ENCODE data around the gene ARHGAP18.
"Not testable (repeated sequence)": the region's sequence is repeated elsewhere in the genome, so short reads cannot be mapped to it uniquely, and the experiment has no call there.

Gene ARHGAP18

GRCh38 chr6:129583866-129584265, 126.1 kb downstream of the ARHGAP18 start:
- Mint-ChIP-seq H3K27me3 (no peaks in the 10 kb centered on the region), H3K27ac (ENCODE audit: low read depth) (no peak overlapping the region), H3K4me3 (no peak overlapping the region), H3K9me3 (no peaks in the 10 kb centered on the region), H3K36me3 (ENCODE audit: insufficient read depth) (peaks cover 12% of the 10 kb centered on the region), H3K4me1 (no peaks in the 10 kb centered on the region)
- no peak for ATAC-seq (replicated peaks; ENCODE audit: extremely low read depth, poor library complexity, severe bottlenecking)
- DNase-seq (ENCODE audit: low spot score in 2 of 2) = no peak

GRCh38 chr6:129578315-129578714, 131.7 kb downstream of the ARHGAP18 start:
- Mint-ChIP-seq H3K27me3 (no peaks in the 10 kb centered on the region), H3K4me1 (peaks cover 4% of the 10 kb centered on the region), H3K27ac (ENCODE audit: low read depth) (no peak overlapping the region), H3K36me3 (ENCODE audit: insufficient read depth) (peaks cover 7% of the 10 kb centered on the region), H3K4me3 (no peak overlapping the region), H3K9me3 (no peaks in the 10 kb centered on the region)
- no peak for ATAC-seq (replicated peaks; ENCODE audit: extremely low read depth, poor library complexity, severe bottlenecking)
- no peak for DNase-seq (ENCODE audit: low spot score in 2 of 2)

DNA sequence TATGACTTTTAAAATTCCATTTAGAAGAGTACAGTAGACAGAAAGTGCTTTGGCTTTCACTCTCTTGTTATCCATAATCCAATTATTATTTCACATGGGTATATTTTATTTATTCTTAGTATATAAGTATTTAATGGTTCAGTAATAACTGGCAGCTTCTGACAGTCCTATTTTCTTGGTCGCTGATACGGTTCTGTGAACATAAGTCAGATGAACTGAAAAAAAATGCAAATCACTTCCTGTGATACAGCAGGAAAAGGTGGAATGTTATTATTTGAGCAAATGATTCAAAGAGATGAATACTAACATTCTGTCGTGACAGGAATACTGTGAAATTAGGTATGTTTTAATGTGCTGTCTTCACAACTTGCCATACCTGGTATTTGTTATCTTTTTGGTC, 132.3 kb downstream of the ARHGAP18 start:
- no peak for ATAC-seq (replicated peaks; ENCODE audit: extremely low read depth, poor library complexity, severe bottlenecking)
- Mint-ChIP-seq H3K4me3 (no peak overlapping the region), H3K9me3 (no peaks in the 10 kb centered on the region), H3K27me3 (no peaks in the 10 kb centered on the region), H3K36me3 (ENCODE audit: insufficient read depth) (peaks cover 5% of the 10 kb centered on the region), H3K27ac (ENCODE audit: low read depth) (no peak overlapping the region), H3K4me1 (peaks cover 4% of the 10 kb centered on the region)
- no peak for DNase-seq (ENCODE audit: low spot score in 2 of 2)

DNA sequence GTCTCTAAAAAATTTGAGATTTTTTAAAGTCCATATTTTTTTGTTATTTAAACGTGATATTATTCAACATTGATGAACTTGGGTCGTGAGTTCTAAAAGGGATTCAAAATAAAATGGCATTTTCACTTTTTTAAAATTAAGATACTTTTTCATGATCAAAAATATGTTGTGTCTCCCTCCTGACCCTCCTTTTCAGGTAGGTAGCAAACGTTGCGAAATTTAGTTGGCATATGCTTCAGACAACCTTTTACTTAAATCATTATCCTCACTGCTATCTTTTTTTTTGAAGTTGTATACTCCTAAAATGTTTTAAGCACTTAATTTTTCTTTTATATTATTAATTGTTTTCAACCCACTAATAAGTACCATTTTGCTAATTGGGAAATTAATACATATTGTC, 133.5 kb downstream of the ARHGAP18 start:
- Mint-ChIP-seq H3K4me3 (no peak overlapping the region), H3K27me3 (no peaks in the 10 kb centered on the region), H3K4me1 (peaks cover 4% of the 10 kb centered on the region), H3K36me3 (ENCODE audit: insufficient read depth) (peaks cover 4% of the 10 kb centered on the region), H3K9me3 (no peaks in the 10 kb centered on the region), H3K27ac (ENCODE audit: low read depth) (no peak overlapping the region)
- DNase-seq (ENCODE audit: low spot score in 2 of 2) (no peak), ATAC-seq (replicated peaks; ENCODE audit: extremely low read depth, poor library complexity, severe bottlenecking) (no peak)

DNA sequence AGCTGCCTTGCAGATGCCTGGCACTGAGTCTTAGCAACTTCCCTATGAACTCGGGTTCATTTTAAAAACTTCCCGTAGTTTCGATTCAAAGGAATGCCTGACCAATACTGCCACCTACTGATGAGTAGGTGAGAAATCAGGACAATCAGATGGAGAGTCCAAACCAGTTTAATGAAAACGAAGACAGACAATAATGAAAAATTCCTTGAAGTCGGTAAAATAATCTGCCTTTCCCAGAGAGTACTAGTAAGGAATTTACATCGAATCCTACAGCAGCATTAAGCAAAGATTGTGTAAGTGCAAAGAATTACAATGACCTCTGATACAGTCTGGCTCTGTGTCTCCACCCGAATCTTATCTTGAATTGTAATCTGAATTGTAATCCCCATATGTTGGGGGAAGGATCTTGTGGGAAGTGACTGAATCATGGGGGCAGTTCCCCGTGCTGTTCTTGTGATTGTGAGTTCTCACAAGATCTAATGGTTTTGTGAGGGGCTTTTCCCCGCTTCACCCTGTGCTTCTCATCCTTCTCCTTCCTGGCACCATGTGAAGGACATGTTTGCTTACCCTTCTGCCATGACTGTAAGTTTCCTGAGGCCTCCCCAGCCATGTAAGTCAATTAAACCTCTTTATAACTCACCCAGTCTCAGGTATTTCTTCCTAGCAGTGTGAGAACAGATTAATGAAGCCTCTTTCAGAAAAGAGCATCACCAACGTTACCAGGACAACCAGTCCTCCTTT, 134.4 kb downstream of the ARHGAP18 start:
- Mint-ChIP-seq H3K27ac (ENCODE audit: low read depth) (no peak overlapping the region), H3K9me3 (peaks cover 5% of the 10 kb centered on the region), H3K4me1 (peaks cover 4% of the 10 kb centered on the region), H3K4me3 (no peak overlapping the region), H3K36me3 (ENCODE audit: insufficient read depth) (peaks cover 4% of the 10 kb centered on the region), H3K27me3 (no peaks in the 10 kb centered on the region)
- ATAC-seq (replicated peaks; ENCODE audit: extremely low read depth, poor library complexity, severe bottlenecking) (no peak), DNase-seq (ENCODE audit: low spot score in 2 of 2) (no peak)

- H3K4me3 Mint-ChIP-seq; H3K4me1 Mint-ChIP-seq; H3K36me3 Mint-ChIP-seq (ENCODE audit: insufficient read depth): not testable (repeated sequence)
These were observed 135.4 kb downstream of the ARHGAP18 start for GRCh38 chr6:129574605-129575004.

DNA sequence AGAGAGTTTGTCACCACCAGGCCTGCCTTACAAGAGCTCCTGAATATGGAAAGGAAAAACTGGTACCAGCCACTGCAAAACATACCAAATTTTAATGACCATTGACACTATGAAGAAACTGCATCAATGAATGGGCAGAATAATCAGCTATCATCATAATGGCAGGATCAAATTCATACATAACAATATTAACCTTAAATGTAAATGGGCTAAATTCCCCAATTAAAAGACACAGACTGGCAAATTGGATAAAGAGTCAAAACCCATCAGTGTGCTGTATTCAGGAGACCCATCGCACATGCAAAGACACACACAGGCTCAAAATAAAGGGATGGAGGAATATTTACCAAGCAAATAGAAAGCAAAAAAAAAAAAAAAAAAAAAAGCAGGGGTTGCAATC, 139.0 kb downstream of the ARHGAP18 start:
- not testable (repeated sequence) for DNase-seq (ENCODE audit: low spot score in 2 of 2); H3K27ac Mint-ChIP-seq (ENCODE audit: low read depth); H3K4me3 Mint-ChIP-seq; H3K27me3 Mint-ChIP-seq; ATAC-seq (replicated peaks; ENCODE audit: extremely low read depth, poor library complexity, severe bottlenecking); H3K9me3 Mint-ChIP-seq; H3K36me3 Mint-ChIP-seq (ENCODE audit: insufficient read depth); H3K4me1 Mint-ChIP-seq

More at GRCh38 chr6:129574605-129575004, 135.4 kb downstream of the ARHGAP18 start:
- H3K9me3 Mint-ChIP-seq; DNase-seq (ENCODE audit: low spot score in 2 of 2); H3K27me3 Mint-ChIP-seq; ATAC-seq (replicated peaks; ENCODE audit: extremely low read depth, poor library complexity, severe bottlenecking); H3K27ac Mint-ChIP-seq (ENCODE audit: low read depth): not testable (repeated sequence)

DNA sequence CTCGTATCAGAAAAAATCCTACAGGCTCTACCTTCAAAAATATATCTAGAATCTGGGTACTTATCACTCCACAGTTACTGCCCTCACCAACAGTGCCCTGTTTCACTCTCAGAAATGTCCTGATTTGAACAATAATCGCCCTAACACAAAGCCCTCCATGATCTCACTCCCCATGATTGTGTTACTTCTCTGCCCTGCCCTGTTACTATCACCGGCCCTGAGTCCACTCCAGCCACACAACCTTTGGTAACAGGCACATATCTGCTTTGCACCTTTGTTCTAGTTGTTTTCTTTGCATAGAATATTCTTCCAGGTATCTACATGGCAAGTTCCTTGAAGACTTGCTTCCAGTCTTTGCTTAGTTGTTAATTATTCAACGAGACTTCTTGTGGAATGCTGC, 142.0 kb downstream of the ARHGAP18 start:
- Mint-ChIP-seq H3K36me3 (ENCODE audit: insufficient read depth) (no peaks in the 10 kb centered on the region), H3K27ac (ENCODE audit: low read depth) (no peak overlapping the region), H3K4me1 (no peaks in the 10 kb centered on the region), H3K9me3 (peaks cover 5% of the 10 kb centered on the region), H3K4me3 (no peak overlapping the region), H3K27me3 (no peaks in the 10 kb centered on the region)
- DNase-seq (ENCODE audit: low spot score in 2 of 2) = no peak
- ATAC-seq (replicated peaks; ENCODE audit: extremely low read depth, poor library complexity, severe bottlenecking) = no peak

DNA sequence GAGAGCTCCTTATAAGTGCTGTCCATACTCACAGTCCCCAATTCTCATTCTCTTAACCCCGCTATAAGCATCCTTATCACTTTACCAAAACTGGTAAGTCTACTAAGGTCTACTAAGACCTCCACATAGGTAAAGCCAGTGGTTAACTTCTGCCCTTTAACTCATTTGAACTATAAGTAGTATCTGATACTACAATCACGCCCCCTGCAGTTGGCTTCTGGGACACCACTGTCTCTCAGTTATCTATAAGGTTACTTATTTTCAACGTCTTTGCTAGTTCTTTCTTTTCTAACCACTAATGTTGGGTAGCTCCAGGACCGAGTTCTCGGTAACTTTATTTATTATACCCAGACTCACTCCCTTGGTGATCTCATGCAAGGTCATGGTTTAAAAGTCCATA, 142.6 kb downstream of the ARHGAP18 start:
- ATAC-seq (replicated peaks; ENCODE audit: extremely low read depth, poor library complexity, severe bottlenecking) = no peak
- Mint-ChIP-seq H3K27ac (ENCODE audit: low read depth) (no peak overlapping the region), H3K27me3 (no peaks in the 10 kb centered on the region), H3K36me3 (ENCODE audit: insufficient read depth) (no peaks in the 10 kb centered on the region), H3K9me3 (peaks cover 5% of the 10 kb centered on the region), H3K4me1 (no peaks in the 10 kb centered on the region), H3K4me3 (no peak overlapping the region)
- no peak for DNase-seq (ENCODE audit: low spot score in 2 of 2)

DNA sequence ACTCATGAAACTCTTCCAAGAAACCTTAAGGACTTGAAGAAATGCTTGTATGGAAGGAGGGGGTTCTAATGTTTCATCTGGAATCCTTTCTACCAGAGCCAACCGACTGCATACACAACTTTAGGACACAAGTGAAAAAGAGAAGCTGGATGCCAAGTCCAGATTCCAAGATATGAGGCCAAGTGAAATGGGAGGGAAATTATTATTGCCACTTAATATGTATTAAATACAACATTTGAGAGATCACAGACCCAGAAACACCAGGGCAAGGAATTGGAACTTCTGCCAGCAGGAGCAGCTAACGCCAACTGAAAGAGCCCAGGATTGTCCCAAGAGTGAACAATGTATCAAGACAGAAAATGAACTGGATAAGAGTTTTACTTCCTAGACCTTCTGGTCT, 144.2 kb downstream of the ARHGAP18 start:
- Mint-ChIP-seq H3K9me3 (peaks cover under 1% of the 10 kb centered on the region), H3K27ac (ENCODE audit: low read depth) (no peak overlapping the region), H3K4me1 (no peaks in the 10 kb centered on the region), H3K4me3 (no peak overlapping the region), H3K36me3 (ENCODE audit: insufficient read depth) (no peaks in the 10 kb centered on the region), H3K27me3 (no peaks in the 10 kb centered on the region)
- DNase-seq (ENCODE audit: low spot score in 2 of 2) (no peak), ATAC-seq (replicated peaks; ENCODE audit: extremely low read depth, poor library complexity, severe bottlenecking) (no peak)

DNA sequence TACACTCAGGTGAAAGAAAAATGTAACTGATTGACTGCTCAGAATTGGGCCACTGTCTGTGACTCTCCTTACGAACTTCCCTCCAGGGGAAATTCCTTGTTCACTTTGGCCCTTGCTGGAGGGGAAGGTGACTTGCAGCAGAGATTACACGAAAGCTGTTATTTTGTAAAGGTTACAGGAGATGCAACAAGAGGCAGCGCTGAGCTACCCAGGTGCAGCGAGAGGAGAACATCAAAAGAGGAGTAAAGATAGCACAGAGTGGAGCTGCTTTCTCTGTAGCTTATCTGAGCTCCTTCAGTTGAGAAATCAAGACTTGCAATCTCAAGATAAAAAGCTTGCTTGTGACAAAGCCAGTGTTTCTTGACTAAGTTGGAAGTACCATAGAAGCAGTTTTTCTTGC, 144.6 kb downstream of the ARHGAP18 start:
- H3K9me3 Mint-ChIP-seq = no peaks in the 10 kb centered on the region
- no peak for ATAC-seq (replicated peaks; ENCODE audit: extremely low read depth, poor library complexity, severe bottlenecking)
- no peaks in the 10 kb centered on the region for H3K27me3 Mint-ChIP-seq
- no peaks in the 10 kb centered on the region for H3K36me3 Mint-ChIP-seq (ENCODE audit: insufficient read depth)
- no peak for DNase-seq (ENCODE audit: low spot score in 2 of 2)
- no peaks in the 10 kb centered on the region for H3K4me1 Mint-ChIP-seq
- no peak overlapping the region for H3K4me3 Mint-ChIP-seq
- no peak overlapping the region for H3K27ac Mint-ChIP-seq (ENCODE audit: low read depth)

DNA sequence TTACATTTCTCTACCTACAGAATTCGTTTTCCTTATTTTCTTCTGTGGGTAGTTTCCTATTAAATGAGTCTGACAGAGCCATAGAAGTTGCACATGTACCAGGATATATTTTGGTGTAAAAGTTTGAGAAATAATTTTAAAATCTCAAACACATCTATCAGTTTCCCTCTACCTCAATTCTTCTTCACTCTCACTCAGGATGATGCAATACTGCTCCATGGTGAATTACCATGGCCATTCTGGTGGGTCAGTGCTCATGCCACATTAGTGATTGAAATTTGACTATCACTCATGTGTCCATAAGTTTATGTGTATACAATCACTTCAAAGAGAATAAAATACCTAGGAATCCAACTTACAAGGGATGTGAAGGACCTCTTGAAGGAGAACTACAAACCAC, 151.7 kb downstream of the ARHGAP18 start:
- H3K9me3 Mint-ChIP-seq = no peaks in the 10 kb centered on the region
- no peak overlapping the region for H3K4me3 Mint-ChIP-seq
- H3K27ac Mint-ChIP-seq (ENCODE audit: low read depth) = no peak overlapping the region
- no peaks in the 10 kb centered on the region for H3K4me1 Mint-ChIP-seq
- no peaks in the 10 kb centered on the region for H3K36me3 Mint-ChIP-seq (ENCODE audit: insufficient read depth)
- DNase-seq (ENCODE audit: low spot score in 2 of 2) (no peak), ATAC-seq (replicated peaks; ENCODE audit: extremely low read depth, poor library complexity, severe bottlenecking) (no peak)
- H3K27me3 Mint-ChIP-seq = no peaks in the 10 kb centered on the region

- Mint-ChIP-seq H3K27me3 (no peaks in the 10 kb centered on the region), H3K4me1 (no peaks in the 10 kb centered on the region), H3K27ac (ENCODE audit: low read depth) (no peak overlapping the region), H3K4me3 (no peak overlapping the region), H3K36me3 (ENCODE audit: insufficient read depth) (no peaks in the 10 kb centered on the region), H3K9me3 (no peaks in the 10 kb centered on the region)
- ATAC-seq (replicated peaks; ENCODE audit: extremely low read depth, poor library complexity, severe bottlenecking) (no peak), DNase-seq (ENCODE audit: low spot score in 2 of 2) (no peak)
These were observed 154.7 kb downstream of the ARHGAP18 start for GRCh38 chr6:129555206-129555832.

All from central memory CD8-positive, alpha-beta T cell (primary cell).